GM21360 (cell line): ENCODE results near the gene BRD8.

Experiments
- ATAC-seq: cut with Tn5 transposase; IDR thresholded peaks from one replicate; pipeline ENCODE4 v1.9.1; 2021; ENCODE audit warnings: mild to moderate bottlenecking, moderate library complexity; ENCODE audit not compliant: unreplicated experiment

The BRD8 gene

GRCh38 chr5:138105709-138106108, 72.7 kb downstream of the BRD8 start:
- no peak for ATAC-seq

- no peak for ATAC-seq
These were observed 75.2 kb downstream of the BRD8 start for GRCh38 chr5:138103319-138103637.

- no peak for ATAC-seq
These were observed 75.7 kb downstream of the BRD8 start for GRCh38 chr5:138102454-138103318.

GRCh38 chr5:138096997-138097828, 81.2 kb downstream of the BRD8 start:
- no peak for ATAC-seq

GRCh38 chr5:138096363-138096762, 82.1 kb downstream of the BRD8 start:
- no peak for ATAC-seq

DNA sequence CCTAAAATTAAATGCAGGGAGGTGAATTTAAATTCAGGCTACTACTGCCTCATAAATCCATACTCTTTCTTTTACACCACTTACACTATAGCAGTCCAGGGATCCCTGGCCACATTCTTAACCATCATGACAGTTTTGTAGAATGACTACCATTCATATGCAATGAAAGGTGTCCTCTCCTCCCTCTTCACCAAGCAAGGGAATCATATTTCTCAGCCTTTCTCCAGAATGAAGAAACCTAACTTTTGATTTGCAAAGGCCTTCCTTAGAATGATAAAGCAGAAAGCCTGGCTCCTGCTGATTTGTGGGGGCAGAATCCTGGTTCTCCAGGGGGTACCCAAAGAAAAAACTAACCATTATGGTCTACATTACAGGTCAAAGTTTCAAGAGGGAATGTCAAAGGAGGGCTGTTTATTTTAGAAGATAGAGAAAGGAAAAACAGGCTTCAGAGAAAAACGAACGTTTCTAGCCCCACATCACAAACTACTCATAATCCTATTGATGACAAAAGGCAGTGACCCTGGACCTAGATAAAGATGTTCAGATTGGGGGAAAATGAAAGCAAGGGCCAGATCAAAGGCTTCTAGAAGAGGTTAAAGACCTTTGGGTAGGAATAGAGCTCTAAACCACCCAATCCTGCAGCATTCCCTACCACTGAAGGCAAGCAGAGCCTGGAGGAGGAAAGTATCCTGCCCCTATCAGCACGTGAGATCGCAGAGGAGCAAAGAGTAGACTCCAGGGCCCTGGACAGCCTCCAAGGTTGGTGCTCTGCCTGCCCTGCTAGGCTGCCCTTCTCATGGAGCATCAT, 83.1 kb downstream of the BRD8 start:
- ATAC-seq = no peak

GRCh38 chr5:138093036-138093435, 85.4 kb downstream of the BRD8 start:
- ATAC-seq = no peak

DNA sequence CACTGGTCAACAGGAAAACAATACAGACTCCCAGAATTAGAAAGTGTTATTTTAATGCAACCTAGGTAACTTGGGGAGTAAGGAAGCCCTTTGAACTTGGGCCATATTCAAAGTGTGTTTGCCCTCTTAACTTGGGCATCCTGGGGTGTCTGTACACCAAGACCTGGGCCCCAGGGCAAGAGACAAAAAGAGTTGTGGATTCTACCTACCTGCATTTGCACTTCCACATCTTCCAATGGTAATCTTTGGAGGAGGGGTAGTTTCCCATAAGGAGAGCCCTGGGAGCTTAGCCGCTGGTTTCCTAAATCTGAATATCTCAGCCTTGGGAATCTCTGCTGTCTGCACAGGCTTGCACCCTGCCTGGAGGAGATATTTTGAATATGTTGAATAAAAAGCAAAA, 86.1 kb downstream of the BRD8 start:
- ATAC-seq = no peak

- ATAC-seq = no peak
These were observed 86.7 kb downstream of the BRD8 start for GRCh38 chr5:138091685-138092084.
